ENCODE measurements around the gene TSNAXIP1.

Gene TSNAXIP1

GRCh38 chr16:67806428-67807147, at the start of gene TSNAXIP1, which contains the start of gene RANBP10:
Gene TSNAXIP1 (plus strand): TSS chr16:67806889. CDS start chr16:67807150, 261 bp downstream.
Gene RANBP10 (minus strand): TSS chr16:67806560. CDS start chr16:67806536, 24 bp downstream.
- peak; percentile 81 to 93 for DNase-seq (ENCODE audit: low read depth in 2 of 2, low spot score in 1 of 2)

DNA sequence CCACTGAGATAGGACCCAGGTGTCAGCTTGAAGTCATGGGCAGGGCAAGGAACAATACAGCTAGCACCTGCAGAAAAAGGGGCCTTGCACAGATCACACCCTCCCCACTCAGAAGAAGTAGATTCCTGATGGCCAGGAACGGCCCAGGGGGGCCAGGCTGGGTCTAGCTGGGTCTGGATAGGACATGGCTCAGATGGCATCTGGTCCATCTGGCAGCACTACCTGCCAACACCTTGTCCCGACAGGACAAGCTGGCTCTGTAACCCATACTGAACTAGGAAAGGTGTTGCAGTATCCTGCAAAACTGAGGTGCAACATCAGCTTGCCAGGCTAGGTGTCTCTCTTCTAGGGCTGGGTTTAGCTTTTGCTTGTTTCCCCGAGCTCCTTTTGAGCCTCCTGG, 48.7 kb upstream of the TSNAXIP1 start:
- no peak for DNase-seq (ENCODE audit: low read depth in 2 of 2, low spot score in 1 of 2)

DNA sequence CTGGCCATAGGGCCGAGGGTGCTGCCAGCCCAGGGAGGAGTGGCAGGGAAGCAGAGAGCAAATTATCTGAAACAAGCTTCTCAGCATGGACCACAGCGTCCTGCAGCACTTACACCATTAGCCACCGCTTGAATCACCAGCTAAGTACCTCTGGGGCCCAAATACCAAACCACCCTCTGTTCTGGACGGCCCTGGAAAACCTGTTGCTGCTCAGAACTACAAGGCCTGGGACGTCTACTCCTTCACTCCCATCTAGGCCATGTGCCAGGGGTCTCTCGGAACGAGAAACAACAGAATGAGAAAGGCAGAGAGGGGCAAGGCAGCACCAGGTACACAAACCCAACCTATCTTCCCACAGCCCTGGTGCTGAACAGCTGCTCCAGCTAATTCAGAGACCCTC, 47.7 kb upstream of the TSNAXIP1 start:
- no peak for DNase-seq (ENCODE audit: low read depth in 2 of 2, low spot score in 1 of 2)

- DNase-seq (ENCODE audit: low read depth in 2 of 2, low spot score in 1 of 2), result no peak
These were observed 46.3 kb upstream of the TSNAXIP1 start for GRCh38 chr16:67760206-67760955.

DNA sequence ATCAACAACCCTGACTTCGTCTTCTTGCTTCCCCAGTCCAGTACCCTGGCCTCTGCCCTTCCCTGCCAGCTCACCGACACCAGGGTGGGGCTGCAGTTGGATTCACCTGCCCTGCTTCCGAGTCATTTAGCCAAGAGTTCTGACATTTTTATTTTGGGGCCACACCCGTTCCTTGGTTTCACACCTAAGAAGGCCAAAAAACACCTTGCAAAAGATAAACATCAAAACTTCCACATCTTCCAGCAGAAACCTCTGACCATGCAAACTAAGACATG, 45.8 kb upstream of the TSNAXIP1 start:
- DNase-seq (ENCODE audit: low read depth in 2 of 2, low spot score in 1 of 2), result no peak

DNA sequence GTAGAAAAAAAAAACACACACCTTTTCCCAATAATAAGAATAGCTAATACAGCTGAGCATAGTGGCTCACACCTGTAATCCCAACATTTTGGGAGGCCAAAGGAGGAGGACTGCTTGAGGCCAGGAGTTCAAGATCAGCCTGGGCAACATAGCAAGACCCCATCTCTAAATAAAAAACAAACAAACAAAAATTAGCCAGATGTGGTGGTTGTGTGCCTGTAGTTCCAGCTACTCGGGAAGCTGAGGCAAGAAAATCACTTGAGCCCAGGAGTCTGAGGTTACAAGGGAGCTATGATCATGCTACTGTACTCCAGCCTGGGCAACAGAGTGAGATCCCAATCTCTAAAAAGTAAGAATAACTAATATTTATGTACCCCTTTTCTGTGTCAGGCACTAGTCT, 44.8 kb upstream of the TSNAXIP1 start:
- no peak for DNase-seq (ENCODE audit: low read depth in 2 of 2, low spot score in 1 of 2)

- no peak for DNase-seq (ENCODE audit: low read depth in 2 of 2, low spot score in 1 of 2)
These were observed 44.3 kb upstream of the TSNAXIP1 start for GRCh38 chr16:67762385-67762784.

DNA sequence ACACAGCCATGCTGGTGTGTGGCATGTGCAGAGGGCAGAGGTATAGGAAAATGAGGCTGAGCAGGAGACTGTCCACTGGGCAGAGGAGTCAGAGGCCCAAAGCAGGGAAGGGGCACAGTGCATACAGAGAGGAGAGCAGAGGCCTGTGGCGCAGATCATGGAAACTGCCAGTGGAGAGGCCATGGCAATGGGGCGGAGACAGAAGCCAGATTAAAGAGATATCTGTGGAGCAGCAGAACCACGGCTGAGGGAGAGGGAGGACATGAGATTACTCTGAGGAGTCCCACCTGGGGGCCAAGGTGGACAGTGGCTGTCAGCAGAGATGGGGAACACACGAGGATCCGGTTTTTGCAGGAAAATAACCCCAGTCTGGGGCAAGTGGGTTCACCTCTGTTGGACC, 43.6 kb upstream of the TSNAXIP1 start:
- DNase-seq (ENCODE audit: low read depth in 2 of 2, low spot score in 1 of 2), result no peak

- DNase-seq (ENCODE audit: low read depth in 2 of 2, low spot score in 1 of 2), result no peak
These were observed 42.5 kb upstream of the TSNAXIP1 start for GRCh38 chr16:67764158-67764667.

DNA sequence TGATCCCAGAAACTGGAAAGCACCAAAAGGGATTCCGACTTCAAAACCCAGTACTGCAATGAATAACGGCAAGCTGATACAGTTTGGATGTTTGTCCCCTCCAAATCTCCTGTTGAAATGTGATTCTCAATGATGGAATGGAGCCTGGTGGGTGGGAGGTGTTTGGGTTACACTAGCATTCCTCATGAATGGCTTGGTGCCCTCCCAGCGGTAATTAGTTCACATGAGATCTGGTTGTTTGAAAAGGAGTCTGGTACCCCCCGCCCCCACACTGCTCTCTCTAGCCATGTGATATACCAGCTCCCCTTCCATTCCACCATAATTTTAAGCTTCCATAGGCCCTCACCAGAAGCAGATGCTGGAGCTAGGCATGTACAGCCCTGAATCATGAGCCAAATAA, 40.4 kb upstream of the TSNAXIP1 start:
- no peak for DNase-seq (ENCODE audit: low read depth in 2 of 2, low spot score in 1 of 2)

DNA sequence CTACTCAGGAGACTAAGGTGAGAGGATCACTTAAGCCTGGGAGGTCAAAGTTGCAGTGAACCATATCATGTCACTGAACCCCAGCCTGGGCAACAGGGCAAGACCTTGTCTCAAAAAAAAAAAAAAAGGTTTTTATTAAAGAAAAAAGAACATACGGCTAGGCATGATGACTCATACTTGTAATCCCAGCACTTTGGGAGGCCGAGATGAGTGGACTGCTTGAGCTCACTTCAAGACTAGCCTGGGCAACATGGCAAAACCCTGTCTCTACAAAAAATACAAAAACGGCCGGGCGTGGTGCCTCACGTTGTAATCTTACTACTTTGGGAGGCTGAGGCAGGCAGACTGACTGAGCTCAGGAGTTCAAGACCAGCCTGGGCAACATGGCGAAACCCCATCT, 38.7 kb upstream of the TSNAXIP1 start:
- no peak for DNase-seq (ENCODE audit: low read depth in 2 of 2, low spot score in 1 of 2)

DNA sequence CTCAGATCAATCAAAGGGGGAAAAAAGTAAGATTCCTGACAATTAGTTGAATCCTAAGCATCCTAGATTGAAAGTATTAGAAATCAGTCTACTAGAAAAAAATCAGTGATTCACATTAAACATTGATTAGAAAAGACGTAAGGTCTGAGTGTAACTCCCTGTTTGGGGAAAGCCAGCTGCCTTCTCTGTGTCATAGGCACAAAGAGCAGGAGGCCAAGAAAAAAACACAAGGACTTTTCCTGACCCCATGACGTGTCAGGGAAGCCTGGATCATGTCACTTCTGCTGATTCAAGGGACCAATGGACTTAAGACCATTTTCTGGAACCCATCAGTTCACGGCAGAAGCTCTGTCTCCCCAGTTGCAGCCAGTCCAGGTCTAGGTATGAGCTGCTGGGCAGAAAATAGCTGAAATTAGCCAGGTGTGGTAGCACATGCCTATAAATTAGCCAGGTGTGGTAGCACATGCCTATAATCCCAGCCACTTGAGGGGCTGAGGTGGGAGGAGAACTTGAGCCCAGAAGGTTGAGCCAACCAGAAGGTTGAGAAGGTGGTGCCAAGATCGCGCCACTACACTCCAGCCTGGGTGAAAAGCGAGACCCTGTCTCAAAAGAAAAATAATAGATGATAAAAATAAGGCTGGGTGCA, 36.2 kb upstream of the TSNAXIP1 start:
- no peak for DNase-seq (ENCODE audit: low read depth in 2 of 2, low spot score in 1 of 2)

- DNase-seq (ENCODE audit: low read depth in 2 of 2, low spot score in 1 of 2), result no peak
These were observed 33.6 kb upstream of the TSNAXIP1 start for GRCh38 chr16:67773099-67773498.

- no peak for DNase-seq (ENCODE audit: low read depth in 2 of 2, low spot score in 1 of 2)
These were observed 32.9 kb upstream of the TSNAXIP1 start for GRCh38 chr16:67773569-67774456.

GRCh38 chr16:67774457-67774853, 32.2 kb upstream of the TSNAXIP1 start:
- DNase-seq (ENCODE audit: low read depth in 2 of 2, low spot score in 1 of 2), result no peak

- no peak for DNase-seq (ENCODE audit: low read depth in 2 of 2, low spot score in 1 of 2)
These were observed 31.4 kb upstream of the TSNAXIP1 start for GRCh38 chr16:67775273-67775672.

- no peak for DNase-seq (ENCODE audit: low read depth in 2 of 2, low spot score in 1 of 2)
These were observed 27.3 kb upstream of the TSNAXIP1 start for GRCh38 chr16:67779256-67780014.

DNA sequence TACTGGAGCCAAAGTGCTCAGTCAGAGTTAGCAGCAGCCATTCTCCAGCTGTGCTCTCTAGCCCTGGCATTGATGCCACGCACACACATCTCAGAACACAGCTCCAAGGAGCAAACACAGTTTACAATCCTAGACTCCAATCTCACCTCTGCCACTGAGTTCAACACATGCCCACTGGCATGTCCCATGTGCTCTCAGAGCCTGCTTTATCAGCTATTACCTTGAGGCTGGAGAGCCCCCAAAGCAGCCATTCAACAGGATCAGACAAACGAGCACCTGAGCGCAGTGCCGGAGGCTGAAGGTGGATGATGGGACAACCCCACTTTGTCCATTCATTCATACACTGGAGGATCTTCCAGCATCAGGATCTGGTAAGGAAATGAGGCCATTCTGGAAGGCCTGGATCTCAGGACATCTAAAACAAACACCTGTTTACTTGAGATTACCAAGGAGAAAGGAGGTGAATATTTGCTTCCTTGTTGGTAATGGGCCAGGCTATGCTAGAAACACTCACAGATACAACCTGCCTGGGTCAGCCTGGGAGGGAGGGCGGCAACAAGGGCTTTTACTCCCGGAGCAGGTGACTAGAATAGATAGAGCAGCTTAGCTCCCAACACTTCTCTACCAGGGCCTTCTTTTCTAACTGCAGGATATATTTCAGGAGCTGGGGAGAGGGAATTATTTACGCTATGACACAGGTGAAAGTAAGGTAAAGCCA, 25.7 kb upstream of the TSNAXIP1 start:
- DNase-seq (ENCODE audit: low read depth in 2 of 2, low spot score in 1 of 2), result no peak

DNA sequence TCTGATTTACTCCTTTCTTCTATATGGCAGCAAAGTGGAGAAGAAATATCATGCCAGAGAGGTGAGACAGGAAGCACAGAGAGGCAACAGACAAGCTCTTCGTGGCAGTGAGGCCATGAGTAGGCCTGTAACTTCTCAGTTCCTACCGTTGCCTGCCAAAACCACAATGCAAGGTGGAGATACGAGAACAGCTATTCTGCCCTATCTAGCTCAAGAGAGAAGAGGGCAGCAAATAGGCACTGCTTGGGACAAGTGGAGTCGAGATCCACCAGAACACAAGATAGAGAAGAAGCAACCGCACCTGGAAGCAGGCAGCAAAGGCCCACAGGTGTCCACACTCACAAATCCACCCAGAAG, 25.1 kb upstream of the TSNAXIP1 start:
- no peak for DNase-seq (ENCODE audit: low read depth in 2 of 2, low spot score in 1 of 2)
